DND-41 (cell line): ENCODE measurements around the gene POLL.
"Not testable (repeated sequence)": the region's sequence is repeated elsewhere in the genome, so short reads cannot be mapped to it uniquely, and the experiment has no call there.

Experiments
- ATAC-seq: fragments of 200-7000 bp; cut with Tn5 transposase; 3 replicates; pipeline ENCODE4 v1.9.1; 2021; ENCODE audit warnings: low read depth; ENCODE audit not compliant: insufficient read depth
- DNase-seq: peaks from one replicate; pipeline ENCODE4 v3.0.0-alpha.2; 2020
- H2AFZ ChIP-seq: 2 replicates; pipeline ENCODE4 v1.6.0; 2012; ENCODE audit warnings: low read depth, low read length
- H3K27ac ChIP-seq: 2 replicates; pipeline ENCODE4 v1.5.1; 2012; ENCODE audit warnings: low read length, inconsistent platforms
- H3K27me3 ChIP-seq: fragments of 200-600 bp; sonication (generic); 2 replicates; pipeline ENCODE4 v1.6.0; 2012; ENCODE audit warnings: low read length, mild to moderate bottlenecking, inconsistent platforms; ENCODE audit not compliant: insufficient read depth, poor library complexity
- H3K36me3 ChIP-seq: 2 replicates; pipeline ENCODE4 v1.5.1; 2012; ENCODE audit warnings: low read length, inconsistent platforms; ENCODE audit not compliant: insufficient read depth
- H3K4me1 ChIP-seq: 2 replicates; pipeline ENCODE4 v1.5.1; 2012; ENCODE audit warnings: mild to moderate bottlenecking, low read length; ENCODE audit not compliant: insufficient read depth
- H3K4me2 ChIP-seq: 2 replicates; pipeline ENCODE4 v1.6.0; 2012; ENCODE audit warnings: mild to moderate bottlenecking, moderate library complexity, low read length, inconsistent platforms; ENCODE audit not compliant: insufficient read depth
- H3K4me3 ChIP-seq, 2 experiments: fragments of 200-600 bp in 1 of 2; shearing (Covaris generic) in 1 of 2; 2 replicates each; pipeline ENCODE4 v1.5.1; 2012 to 2016; ENCODE audit warnings: inconsistent platforms in 2 of 2, low read length in 2 of 2, mild to moderate bottlenecking in 2 of 2, low read depth in 1 of 2, moderate library complexity in 1 of 2
- H3K79me2 ChIP-seq: 2 replicates; pipeline ENCODE4 v1.6.0; 2012; ENCODE audit warnings: low read length, inconsistent platforms; ENCODE audit not compliant: insufficient read depth
- H3K9ac ChIP-seq: 2 replicates; pipeline ENCODE4 v1.6.0; 2012; ENCODE audit warnings: low read depth, mild to moderate bottlenecking, inconsistent platforms, low read length, moderate library complexity
- H3K9me3 ChIP-seq: 2 replicates; pipeline ENCODE4 v1.5.1; 2012; ENCODE audit warnings: low read length, moderate library complexity, mild to moderate bottlenecking, inconsistent platforms; ENCODE audit not compliant: insufficient read depth, severe bottlenecking
- H4K20me1 ChIP-seq: 2 replicates; pipeline ENCODE4 v1.6.0; 2012; ENCODE audit warnings: low read length; ENCODE audit not compliant: insufficient read depth
- CTCF ChIP-seq: IDR thresholded peaks from 2 replicates; pipeline ENCODE4 v1.5.1; 2012; ENCODE audit warnings: borderline replicate concordance, low read length, moderate library complexity, mild to moderate bottlenecking; ENCODE audit not compliant: poor library complexity, severe bottlenecking; ENCODE audit errors: extremely low read depth
- EZH2 ChIP-seq: IDR thresholded peaks from 3 replicates; pipeline ENCODE4 v1.6.1; 2012; ENCODE audit warnings: borderline replicate concordance, low read depth, mild to moderate bottlenecking, moderate library complexity, low read length, inconsistent platforms; ENCODE audit not compliant: severe bottlenecking

Gene POLL

DNA sequence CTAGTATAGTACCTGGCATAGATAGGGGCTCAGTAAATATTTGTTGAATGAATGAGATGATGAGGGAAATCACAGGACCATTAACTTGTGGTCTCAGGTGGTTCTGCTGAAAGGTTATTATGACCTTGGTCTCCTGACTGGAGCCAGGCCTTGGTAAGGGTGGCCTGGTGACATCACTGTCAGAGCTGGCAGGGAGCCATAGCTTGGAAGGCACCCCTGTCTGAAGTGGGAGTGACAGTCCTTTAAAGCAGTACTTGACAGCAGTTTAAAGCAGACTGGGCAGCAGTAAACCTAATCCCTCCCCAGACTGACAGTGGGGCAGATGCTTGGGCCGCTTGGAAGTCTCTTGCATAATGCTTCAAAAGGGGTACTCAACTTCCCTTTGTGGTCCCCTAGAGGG, 13.5 kb upstream of the POLL start:
- no peak overlapping the region for H3K27ac ChIP-seq
- DNase-seq: no peak
- no peak for ATAC-seq
- H3K4me2 ChIP-seq: no peak overlapping the region
- no peak overlapping the region for H2AFZ ChIP-seq
- no peak overlapping the region for H3K4me3 ChIP-seq
- no peaks in the 10 kb centered on the region for H3K4me1 ChIP-seq
- no peaks in the 10 kb centered on the region for H3K9me3 ChIP-seq
- peaks cover 14% of the 10 kb centered on the region; the same call in 1 of the 2 replicates for H3K36me3 ChIP-seq
- no peaks in the 10 kb centered on the region for H4K20me1 ChIP-seq
- no peaks in the 10 kb centered on the region for H3K79me2 ChIP-seq
- H3K27me3 ChIP-seq: no peaks in the 10 kb centered on the region
- TF ChIP-seq CTCF: no peak
- no peak for TF ChIP-seq EZH2
- H3K9ac ChIP-seq: no peak overlapping the region

GRCh38 chr10:101597091-101597900, 9.2 kb upstream of the POLL start:
- no peaks in the 10 kb centered on the region for H3K79me2 ChIP-seq
- H3K27me3 ChIP-seq: no peaks in the 10 kb centered on the region
- H3K4me3 ChIP-seq: no peak overlapping the region
- H3K27ac ChIP-seq: no peak overlapping the region
- ATAC-seq: no peak
- TF ChIP-seq EZH2 (no peak), CTCF (no peak)
- H3K9me3 ChIP-seq: no peaks in the 10 kb centered on the region
- H3K36me3 ChIP-seq: no peaks in the 10 kb centered on the region
- H3K4me1 ChIP-seq: no peaks in the 10 kb centered on the region
- no peak for DNase-seq
- no peaks in the 10 kb centered on the region for H4K20me1 ChIP-seq
- H3K4me2 ChIP-seq: no peak overlapping the region
- no peak overlapping the region for H2AFZ ChIP-seq
- no peak overlapping the region for H3K9ac ChIP-seq

- Histone ChIP-seq H3K4me2 (no peak overlapping the region), H3K9me3 (no peaks in the 10 kb centered on the region), H3K4me3 (no peak overlapping the region), H4K20me1 (no peaks in the 10 kb centered on the region), H2AFZ (no peak overlapping the region), H3K36me3 (no peaks in the 10 kb centered on the region), H3K79me2 (no peaks in the 10 kb centered on the region), H3K9ac (no peak overlapping the region), H3K27me3 (no peaks in the 10 kb centered on the region), H3K27ac (no peak overlapping the region), H3K4me1 (no peaks in the 10 kb centered on the region)
- no peak for TF ChIP-seq CTCF
- no peak for TF ChIP-seq EZH2
- ATAC-seq: no peak
- DNase-seq: no peak
These were observed 7.8 kb upstream of the POLL start for GRCh38 chr10:101595591-101596433.

DNA sequence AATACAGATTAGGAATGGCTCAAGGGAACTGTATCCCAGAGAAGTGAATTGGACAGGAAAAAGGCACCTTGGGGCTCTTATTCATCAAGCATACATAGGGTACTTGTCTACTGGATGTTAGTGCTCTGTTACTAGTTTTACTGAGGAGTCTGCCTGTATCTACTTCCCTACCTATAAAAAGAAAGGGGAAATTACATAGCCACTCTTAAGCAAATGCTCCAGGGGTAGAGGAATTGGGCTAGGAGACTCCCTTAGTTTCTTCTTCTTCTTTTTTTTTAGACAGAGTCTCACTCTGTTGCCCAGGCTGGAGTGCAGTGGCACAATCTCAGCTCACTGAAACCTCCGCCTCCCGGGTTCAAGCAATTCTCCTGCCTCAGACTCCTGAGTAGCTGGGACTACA, 5.3 kb upstream of the POLL start:
- not testable (repeated sequence) for H3K27me3 ChIP-seq, H3K36me3 ChIP-seq, H3K9ac ChIP-seq, H3K4me2 ChIP-seq, H3K9me3 ChIP-seq, DNase-seq, H2AFZ ChIP-seq, H3K79me2 ChIP-seq, H3K27ac ChIP-seq, H3K4me1 ChIP-seq, H3K4me3 ChIP-seq, H4K20me1 ChIP-seq, ATAC-seq
